ENCODE results near the gene STOM.

DNA sequence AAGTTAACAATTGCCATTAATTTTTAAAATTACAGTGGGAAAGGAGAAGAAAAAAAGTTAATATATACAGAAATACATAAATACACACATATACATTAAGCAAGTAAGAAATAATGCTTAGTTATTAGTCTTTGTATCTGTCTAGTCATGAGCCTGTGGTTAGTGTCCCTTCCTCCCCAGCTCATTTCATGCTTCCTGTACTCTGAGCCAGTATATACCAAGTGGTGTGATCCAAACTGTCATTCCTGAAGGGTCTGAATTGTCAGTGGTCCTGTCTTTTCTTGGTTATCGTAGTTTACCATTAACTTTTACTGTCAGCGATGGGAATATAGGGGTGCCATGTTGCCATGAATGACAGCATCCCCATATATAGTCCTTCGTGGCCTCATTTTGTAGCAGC lies 24.2 kb upstream of the STOM start:
- TF ChIP-seq, protein P1, sequence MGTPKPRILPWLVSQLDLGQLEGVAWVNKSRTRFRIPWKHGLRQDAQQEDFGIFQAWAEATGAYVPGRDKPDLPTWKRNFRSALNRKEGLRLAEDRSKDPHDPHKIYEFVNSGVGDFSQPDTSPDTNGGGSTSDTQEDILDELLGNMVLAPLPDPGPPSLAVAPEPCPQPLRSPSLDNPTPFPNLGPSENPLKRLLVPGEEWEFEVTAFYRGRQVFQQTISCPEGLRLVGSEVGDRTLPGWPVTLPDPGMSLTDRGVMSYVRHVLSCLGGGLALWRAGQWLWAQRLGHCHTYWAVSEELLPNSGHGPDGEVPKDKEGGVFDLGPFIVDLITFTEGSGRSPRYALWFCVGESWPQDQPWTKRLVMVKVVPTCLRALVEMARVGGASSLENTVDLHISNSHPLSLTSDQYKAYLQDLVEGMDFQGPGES (IDR thresholded peaks at IDR 0.05; ENCODE audit: low read depth, low read length): no peak
- TF ChIP-seq, protein P2, sequence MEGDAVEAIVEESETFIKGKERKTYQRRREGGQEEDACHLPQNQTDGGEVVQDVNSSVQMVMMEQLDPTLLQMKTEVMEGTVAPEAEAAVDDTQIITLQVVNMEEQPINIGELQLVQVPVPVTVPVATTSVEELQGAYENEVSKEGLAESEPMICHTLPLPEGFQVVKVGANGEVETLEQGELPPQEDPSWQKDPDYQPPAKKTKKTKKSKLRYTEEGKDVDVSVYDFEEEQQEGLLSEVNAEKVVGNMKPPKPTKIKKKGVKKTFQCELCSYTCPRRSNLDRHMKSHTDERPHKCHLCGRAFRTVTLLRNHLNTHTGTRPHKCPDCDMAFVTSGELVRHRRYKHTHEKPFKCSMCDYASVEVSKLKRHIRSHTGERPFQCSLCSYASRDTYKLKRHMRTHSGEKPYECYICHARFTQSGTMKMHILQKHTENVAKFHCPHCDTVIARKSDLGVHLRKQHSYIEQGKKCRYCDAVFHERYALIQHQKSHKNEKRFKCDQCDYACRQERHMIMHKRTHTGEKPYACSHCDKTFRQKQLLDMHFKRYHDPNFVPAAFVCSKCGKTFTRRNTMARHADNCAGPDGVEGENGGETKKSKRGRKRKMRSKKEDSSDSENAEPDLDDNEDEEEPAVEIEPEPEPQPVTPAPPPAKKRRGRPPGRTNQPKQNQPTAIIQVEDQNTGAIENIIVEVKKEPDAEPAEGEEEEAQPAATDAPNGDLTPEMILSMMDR (IDR thresholded peaks at IDR 0.05): no peak
